Esophagus muscularis mucosa (tissue), 4 donors: Measurements from ENCODE around the gene NLRC3. TPM values are rescaled to one million over a fixed set of nuclear protein-coding genes. Genes with fewer than 3 reads are reported as not detected.
A peak's percentile ranks its signal among the peaks of the same experiment; 100 is the strongest.

ENCODE experiments used
- DNase-seq: peaks from one replicate; pipeline ENCODE4 v3.0.0-alpha.2; 2017; ENCODE audit errors: extremely low spot score
- H3K27ac ChIP-seq, 4 donors: fragments of 200-600 bp; sonication (generic); replicated peaks in 1 of 4; 1 replicate in 3 of 4; 2 replicates in 1 of 4; pipeline ENCODE4 v1.5.1; 2016 to 2019; ENCODE audit warnings: mild to moderate bottlenecking in 1 of 4
- H3K27me3 ChIP-seq, 4 donors: fragments of 200-600 bp; sonication (generic); one replicate each; pipeline versions ENCODE4 v1.5.1 to v1.6.0; 2016 to 2019
- H3K36me3 ChIP-seq, 4 donors: fragments of 200-600 bp; sonication (generic); one replicate each; pipeline ENCODE4 v1.5.1; 2016 to 2019
- H3K4me1 ChIP-seq, 4 donors: fragments of 200-600 bp; sonication (generic); one replicate each; pipeline ENCODE4 v1.5.1; 2016 to 2019
- H3K4me3 ChIP-seq, 4 donors: fragments of 200-600 bp; sonication (generic); 1 replicate in 2 of 4; 2 replicates in 2 of 4; pipeline ENCODE4 v1.5.1; 2016 to 2019; ENCODE audit warnings: mild to moderate bottlenecking in 4 of 4, moderate library complexity in 1 of 4
- H3K9me3 ChIP-seq, 4 donors: fragments of 200-600 bp; sonication (generic); 1 replicate in 3 of 4; 2 replicates in 1 of 4; pipeline ENCODE4 v1.5.1; 2016 to 2019
- EP300 ChIP-seq: sonication (generic); formaldehyde crosslinking; IDR thresholded peaks from one replicate; pipeline ENCODE4 v1.6.1; 2017; ENCODE audit warnings: antibody characterized with exemption
- POLR2A ChIP-seq: fragments of 450-650 bp; IDR thresholded peaks from one replicate; pipeline ENCODE4 v1.6.1; 2017; ENCODE audit warnings: antibody characterized with exemption, moderate library complexity, mild to moderate bottlenecking, low read depth
- POLR2AphosphoS5 ChIP-seq, 2 donors: sonication (generic); formaldehyde crosslinking; IDR thresholded peaks; one replicate each; pipeline ENCODE4 v1.6.1; 2017; ENCODE audit warnings: antibody characterized with exemption in 2 of 2
- WGBS: methylation state at CpG from one replicate; pipeline ENCODE4 v1.1.5; 2018; 5-methylcytosine and 5-hydroxymethylcytosine counted together
- intact Hi-C: fragments of 100-400 bp; cut with DNase I; formaldehyde crosslinking; loops from one replicate; pipeline ENCODE4 v1.15.1; 2023
- total RNA-seq, 4 donors: library from RNA; depleted of rRNA; stranded (reverse); fragments of >200 nt; gene quantifications; one replicate each; pipeline versions ENCODE4 v1.1.0 to v1.2.1, GENCODE V29; 2016
- TF ChIP-seq, protein P1 (sequence below), 3 experiments: fragments of 200-600 bp in 2 of 3; fragments of 450-650 bp in 1 of 3; sonication (generic) in 2 of 3; IDR thresholded peaks; one replicate each; pipeline ENCODE4 v1.5.1; 2017 to 2019; ENCODE audit warnings: antibody characterized with exemption in 3 of 3, mild to moderate bottlenecking in 2 of 3, moderate library complexity in 1 of 3

NLRC3 gene, protein sequence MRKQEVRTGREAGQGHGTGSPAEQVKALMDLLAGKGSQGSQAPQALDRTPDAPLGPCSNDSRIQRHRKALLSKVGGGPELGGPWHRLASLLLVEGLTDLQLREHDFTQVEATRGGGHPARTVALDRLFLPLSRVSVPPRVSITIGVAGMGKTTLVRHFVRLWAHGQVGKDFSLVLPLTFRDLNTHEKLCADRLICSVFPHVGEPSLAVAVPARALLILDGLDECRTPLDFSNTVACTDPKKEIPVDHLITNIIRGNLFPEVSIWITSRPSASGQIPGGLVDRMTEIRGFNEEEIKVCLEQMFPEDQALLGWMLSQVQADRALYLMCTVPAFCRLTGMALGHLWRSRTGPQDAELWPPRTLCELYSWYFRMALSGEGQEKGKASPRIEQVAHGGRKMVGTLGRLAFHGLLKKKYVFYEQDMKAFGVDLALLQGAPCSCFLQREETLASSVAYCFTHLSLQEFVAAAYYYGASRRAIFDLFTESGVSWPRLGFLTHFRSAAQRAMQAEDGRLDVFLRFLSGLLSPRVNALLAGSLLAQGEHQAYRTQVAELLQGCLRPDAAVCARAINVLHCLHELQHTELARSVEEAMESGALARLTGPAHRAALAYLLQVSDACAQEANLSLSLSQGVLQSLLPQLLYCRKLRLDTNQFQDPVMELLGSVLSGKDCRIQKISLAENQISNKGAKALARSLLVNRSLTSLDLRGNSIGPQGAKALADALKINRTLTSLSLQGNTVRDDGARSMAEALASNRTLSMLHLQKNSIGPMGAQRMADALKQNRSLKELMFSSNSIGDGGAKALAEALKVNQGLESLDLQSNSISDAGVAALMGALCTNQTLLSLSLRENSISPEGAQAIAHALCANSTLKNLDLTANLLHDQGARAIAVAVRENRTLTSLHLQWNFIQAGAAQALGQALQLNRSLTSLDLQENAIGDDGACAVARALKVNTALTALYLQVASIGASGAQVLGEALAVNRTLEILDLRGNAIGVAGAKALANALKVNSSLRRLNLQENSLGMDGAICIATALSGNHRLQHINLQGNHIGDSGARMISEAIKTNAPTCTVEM
- 1 to 10 TPM in 1 of 4 donors, under 1 TPM in 3; 0.57 to 2.5 (median 0.95) TPM for total RNA-seq

DNA sequence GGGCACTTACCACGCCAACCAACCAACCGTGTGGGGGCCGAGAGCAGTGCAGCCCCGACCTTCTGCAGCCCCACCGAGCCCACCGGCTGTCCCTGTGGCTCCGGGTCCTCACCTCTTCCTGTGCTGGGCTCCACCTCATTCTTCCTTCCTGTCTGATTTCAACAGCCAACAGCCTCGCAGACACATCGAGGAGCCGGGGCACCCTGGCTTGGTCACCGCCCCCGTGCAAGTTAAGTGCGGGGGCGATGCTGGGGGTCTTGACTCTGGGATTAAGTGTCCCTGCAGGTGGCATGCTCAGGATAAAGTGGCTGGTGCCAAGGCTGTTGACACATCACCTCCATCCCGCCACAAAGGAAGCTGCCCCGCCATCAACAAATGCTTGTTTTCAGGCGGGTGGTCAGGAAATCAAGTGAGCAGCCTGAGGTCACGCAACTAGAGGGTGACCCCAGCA, at the start of gene NLRC3:
NLRC3 (minus strand) TSS at position 102 of the 451 bp plus-strand sequence. CDS start 12,367 bp downstream, outside the sequence.
- WGBS, result 51% methylated on average over 13 of the region's 18 CpGs
- H3K27me3 ChIP-seq, result peaks cover 0 to 51% (median 12%) of the 10 kb centered on the region in 4 donors
- H3K4me3 ChIP-seq, result peak within 1 kb of the TSS; percentile 24 to 43 (median 29)
- H3K36me3 ChIP-seq, result peaks cover 3 to 8% (median 4%) of the 10 kb centered on the region in 4 donors
- no peak within 1 kb of the TSS for H3K27ac ChIP-seq
- peaks cover 0 to 14% (median 1%) of the 10 kb centered on the region in 4 donors for H3K4me1 ChIP-seq
- no peaks in the 10 kb centered on the region for H3K9me3 ChIP-seq
- DNase-seq, result no peak
- intact Hi-C loops, result no loop called here
- TF ChIP-seq POLR2AphosphoS5 (IDR thresholded peaks at IDR 0.05), result no peak
- no peak for TF ChIP-seq POLR2A
- TF ChIP-seq, protein P1, sequence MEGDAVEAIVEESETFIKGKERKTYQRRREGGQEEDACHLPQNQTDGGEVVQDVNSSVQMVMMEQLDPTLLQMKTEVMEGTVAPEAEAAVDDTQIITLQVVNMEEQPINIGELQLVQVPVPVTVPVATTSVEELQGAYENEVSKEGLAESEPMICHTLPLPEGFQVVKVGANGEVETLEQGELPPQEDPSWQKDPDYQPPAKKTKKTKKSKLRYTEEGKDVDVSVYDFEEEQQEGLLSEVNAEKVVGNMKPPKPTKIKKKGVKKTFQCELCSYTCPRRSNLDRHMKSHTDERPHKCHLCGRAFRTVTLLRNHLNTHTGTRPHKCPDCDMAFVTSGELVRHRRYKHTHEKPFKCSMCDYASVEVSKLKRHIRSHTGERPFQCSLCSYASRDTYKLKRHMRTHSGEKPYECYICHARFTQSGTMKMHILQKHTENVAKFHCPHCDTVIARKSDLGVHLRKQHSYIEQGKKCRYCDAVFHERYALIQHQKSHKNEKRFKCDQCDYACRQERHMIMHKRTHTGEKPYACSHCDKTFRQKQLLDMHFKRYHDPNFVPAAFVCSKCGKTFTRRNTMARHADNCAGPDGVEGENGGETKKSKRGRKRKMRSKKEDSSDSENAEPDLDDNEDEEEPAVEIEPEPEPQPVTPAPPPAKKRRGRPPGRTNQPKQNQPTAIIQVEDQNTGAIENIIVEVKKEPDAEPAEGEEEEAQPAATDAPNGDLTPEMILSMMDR (IDR thresholded peaks at IDR 0.05), result no peak
- no peak for TF ChIP-seq EP300

DNA sequence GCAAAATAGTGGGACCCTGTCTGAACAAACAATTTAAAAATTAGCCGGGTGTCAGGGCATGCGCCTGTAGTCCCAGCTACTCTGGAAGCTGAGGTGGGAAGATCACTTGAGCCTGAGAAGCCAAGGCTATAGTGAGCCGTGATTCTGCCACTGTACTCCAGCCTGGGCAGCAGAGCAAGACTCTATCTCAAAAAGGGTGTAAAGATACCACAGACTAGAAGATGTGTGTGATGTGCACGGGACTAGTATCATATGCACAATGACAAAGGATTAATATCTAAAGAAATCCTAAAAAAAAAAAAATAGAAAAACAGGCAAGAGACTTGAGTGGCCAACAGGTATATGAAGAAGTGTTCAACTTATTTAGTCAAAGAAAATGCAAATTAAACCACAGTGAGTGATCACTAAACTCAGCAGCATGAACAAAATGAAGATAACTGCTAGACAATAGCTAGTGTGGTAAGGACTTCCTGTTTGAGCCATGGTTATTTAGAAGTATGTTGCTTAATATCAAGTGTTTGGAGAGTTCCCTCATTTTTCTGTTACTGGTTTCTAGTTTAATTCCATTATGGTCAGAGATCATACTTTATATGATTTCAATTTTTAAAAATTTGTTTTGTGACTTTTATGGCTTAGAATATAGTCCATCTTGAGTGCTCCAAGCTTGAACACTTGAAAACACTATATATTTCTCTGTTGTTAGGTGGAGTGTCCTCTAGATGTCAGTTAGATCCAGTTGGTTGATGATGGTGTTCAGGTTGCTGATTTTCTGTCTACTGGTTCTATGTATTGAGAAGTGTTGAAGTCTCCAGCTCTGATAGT, 48.9 kb upstream of the NLRC3 start:
- H3K27ac ChIP-seq, result no peak overlapping the region
- no peak overlapping the region for H3K4me3 ChIP-seq
- no peaks in the 10 kb centered on the region for H3K27me3 ChIP-seq
- DNase-seq, result no peak
- TF ChIP-seq, protein P1 (IDR thresholded peaks at IDR 0.05), result no peak
- no peak for TF ChIP-seq EP300
- no peak for TF ChIP-seq POLR2AphosphoS5 (IDR thresholded peaks at IDR 0.05)
- no peak for TF ChIP-seq POLR2A
- WGBS, result 81% methylated on average over 4 of the region's 4 CpGs
- no peaks in the 10 kb centered on the region for H3K9me3 ChIP-seq
- no peaks in the 10 kb centered on the region for H3K4me1 ChIP-seq
- intact Hi-C loops, result no loop called here
- H3K36me3 ChIP-seq, result no peaks in the 10 kb centered on the region

DNA sequence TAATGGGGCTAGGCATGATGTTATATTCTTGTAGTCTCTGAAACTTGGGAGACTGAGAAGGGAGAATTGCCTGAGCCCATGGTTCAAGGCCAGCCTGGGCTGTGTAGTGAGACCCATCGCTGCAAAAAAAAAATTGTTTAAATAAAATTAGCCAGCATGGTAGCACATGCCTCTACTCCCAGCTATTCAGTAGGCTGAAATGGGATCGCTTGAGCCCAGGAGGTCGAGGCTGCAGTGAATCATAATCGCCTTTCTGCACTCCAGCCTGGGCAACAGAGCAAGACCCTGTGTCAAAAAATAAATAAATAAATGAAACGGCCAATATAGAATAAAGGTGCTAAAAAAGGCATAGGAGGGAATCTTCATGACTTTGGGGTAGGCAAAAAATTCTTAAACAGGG, 48.1 kb upstream of the NLRC3 start:
- H3K4me3 ChIP-seq, result no peak overlapping the region
- H3K36me3 ChIP-seq, result no peaks in the 10 kb centered on the region
- H3K9me3 ChIP-seq, result no peaks in the 10 kb centered on the region
- no peaks in the 10 kb centered on the region for H3K4me1 ChIP-seq
- TF ChIP-seq POLR2AphosphoS5 (IDR thresholded peaks at IDR 0.05) (no peak), EP300 (no peak), POLR2A (no peak)
- TF ChIP-seq, protein P1 (IDR thresholded peaks at IDR 0.05), result no peak
- H3K27me3 ChIP-seq, result no peaks in the 10 kb centered on the region
- intact Hi-C loops, result no loop called here
- 94% methylated on average over 5 of the region's 5 CpGs for WGBS
- DNase-seq, result no peak
- no peak overlapping the region for H3K27ac ChIP-seq

DNA sequence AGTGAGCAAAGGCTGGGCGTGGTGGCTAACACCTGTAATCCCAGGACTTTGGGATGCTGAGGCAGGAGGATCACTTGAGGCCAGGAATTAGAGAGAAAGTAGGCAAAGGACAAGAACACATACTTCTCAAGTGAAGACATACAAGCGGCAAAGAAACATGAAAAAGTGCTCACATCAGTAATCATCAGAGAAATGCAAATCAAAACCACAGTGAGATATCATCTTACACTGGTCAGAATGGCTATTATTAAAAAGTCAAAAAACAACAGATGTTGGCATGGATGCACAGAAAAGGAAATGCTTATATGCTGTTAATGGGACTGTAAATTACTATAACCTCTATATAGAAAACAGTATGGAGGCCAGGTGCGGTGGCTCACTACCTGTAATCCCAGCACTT, 46.4 kb upstream of the NLRC3 start:
- intact Hi-C loops, result no loop called here
- no peak overlapping the region for H3K4me3 ChIP-seq
- no peaks in the 10 kb centered on the region for H3K4me1 ChIP-seq
- 92% methylated on average over 3 of the region's 3 CpGs for WGBS
- H3K9me3 ChIP-seq, result no peaks in the 10 kb centered on the region
- no peak overlapping the region for H3K27ac ChIP-seq
- no peaks in the 10 kb centered on the region for H3K36me3 ChIP-seq
- no peak for TF ChIP-seq POLR2A
- TF ChIP-seq POLR2AphosphoS5 (IDR thresholded peaks at IDR 0.05), result no peak
- TF ChIP-seq, protein P1 (IDR thresholded peaks at IDR 0.05), result no peak
- TF ChIP-seq EP300, result no peak
- no peak for DNase-seq
- no peaks in the 10 kb centered on the region for H3K27me3 ChIP-seq
